IMR-90 (cell line): ENCODE results near the gene GNAT1. TPM values are rescaled to one million over a fixed set of nuclear protein-coding genes. Genes with fewer than 3 reads are reported as not detected.

Source experiments
- ATAC-seq: fragments of 200-7000 bp; cut with Tn5 transposase; 2 replicates; pipeline ENCODE4 v1.9.1; 2020; ENCODE audit warnings: low read depth, mild to moderate bottlenecking, moderate library complexity
- BruUV-seq: library from RNA; stranded (reverse); fragments of 400-500 nt; replicated peaks from 2 replicates; lab custom pipeline; 2021; lab: Mats Ljungman, UMichigan
- CTCF ChIA-PET: fragments of 300-600 bp; formaldehyde crosslinking; extraction: SDS; loops from one replicate; lab custom pipeline; 2021; ENCODE audit warnings: antibody characterized with exemption; lab: Yijun Ruan, JAX
- POLR2A ChIA-PET: fragments of 300-600 bp; sonication (Branson Sonifier 250); formaldehyde crosslinking; loops from one replicate; lab custom pipeline; 2022; ENCODE audit warnings: antibody characterized with exemption; ENCODE audit not compliant: unreplicated experiment; lab: Charles Lee
- DNase-seq: peaks from one replicate; pipeline ENCODE4 v3.0.0; 2013
- H2AFZ ChIP-seq: replicated peaks from 2 replicates; pipeline ENCODE3; 2013; ENCODE audit warnings: low read length, mild to moderate bottlenecking; ENCODE audit not compliant: poor library complexity
- H2AK5ac ChIP-seq: 2 replicates; pipeline ENCODE4 v1.6.1; 2013; ENCODE audit warnings: low read depth, low read length, inconsistent platforms
- H2AK9ac ChIP-seq: replicated peaks from 2 replicates; pipeline ENCODE3; 2013; ENCODE audit warnings: mild to moderate bottlenecking, low read depth, low read length, moderate library complexity; ENCODE audit not compliant: poor library complexity
- H2BK120ac ChIP-seq: 2 replicates; pipeline ENCODE4 v1.6.1; 2013; ENCODE audit warnings: low read depth, low read length, inconsistent platforms
- H2BK15ac ChIP-seq: 3 replicates; pipeline ENCODE4 v1.6.1; 2013; ENCODE audit warnings: low read depth, low read length, inconsistent platforms
- H2BK20ac ChIP-seq: 2 replicates; pipeline ENCODE4 v1.6.1; 2013; ENCODE audit warnings: low read depth, mild to moderate bottlenecking, inconsistent platforms, low read length, moderate library complexity
- H2BK5ac ChIP-seq: 2 replicates; pipeline ENCODE4 v1.6.1; 2013; ENCODE audit warnings: mild to moderate bottlenecking, low read depth, low read length, inconsistent platforms; ENCODE audit not compliant: poor library complexity, severe bottlenecking
- H3K14ac ChIP-seq: replicated peaks from 2 replicates; pipeline ENCODE4 v1.6.1; 2013; ENCODE audit warnings: low read depth, low read length, inconsistent platforms
- H3K18ac ChIP-seq: 2 replicates; pipeline ENCODE4 v1.6.1; 2013; ENCODE audit warnings: low read depth, low read length, control low read depth
- H3K23ac ChIP-seq: 2 replicates; pipeline ENCODE4 v1.6.1; 2013; ENCODE audit warnings: low read depth, low read length, inconsistent platforms
- H3K27ac ChIP-seq: 2 replicates; pipeline ENCODE4 v1.5.1; 2013; ENCODE audit warnings: mild to moderate bottlenecking, control low read depth, low read length; ENCODE audit not compliant: insufficient read depth
- H3K27me3 ChIP-seq: 2 replicates; pipeline ENCODE4 v1.6.1; 2013; ENCODE audit warnings: low read length; ENCODE audit not compliant: control insufficient read depth, insufficient read depth
- H3K36me3 ChIP-seq: 2 replicates; pipeline ENCODE4 v1.6.1; 2013; ENCODE audit warnings: low read length, mixed read lengths; ENCODE audit not compliant: control insufficient read depth, insufficient read depth
- H3K4ac ChIP-seq: 2 replicates; pipeline ENCODE4 v1.6.1; 2013; ENCODE audit warnings: low read depth, low read length, inconsistent platforms
- H3K4me1 ChIP-seq: 2 replicates; pipeline ENCODE4 v1.6.1; 2013; ENCODE audit warnings: low read length, mixed read lengths; ENCODE audit not compliant: control insufficient read depth, insufficient read depth
- H3K4me2 ChIP-seq: 2 replicates; pipeline ENCODE4 v1.6.1; 2013; ENCODE audit warnings: low read depth, mild to moderate bottlenecking, control low read depth, low read length, moderate library complexity
- H3K4me3 ChIP-seq: 2 replicates; pipeline ENCODE4 v1.5.1; 2013; ENCODE audit warnings: low read depth, mild to moderate bottlenecking, control low read depth, low read length, moderate library complexity; ENCODE audit not compliant: insufficient read depth
- H3K56ac ChIP-seq: 2 replicates; pipeline ENCODE4 v1.6.1; 2013; ENCODE audit warnings: low read length, inconsistent platforms; ENCODE audit not compliant: insufficient read depth; ENCODE audit errors: extremely low read depth
- H3K79me1 ChIP-seq, 2 experiments: 2 replicates each; pipeline ENCODE4 v1.6.1; 2013; ENCODE audit warnings: low read length in 2 of 2, inconsistent platforms in 1 of 2, low read depth in 1 of 2
- H3K9ac ChIP-seq: 2 replicates; pipeline ENCODE4 v1.6.1; 2013; ENCODE audit warnings: low read depth, low read length, control low read depth
- H3K9me1 ChIP-seq: 2 replicates; pipeline ENCODE4 v1.6.1; 2013; ENCODE audit warnings: low read length, inconsistent platforms; ENCODE audit not compliant: insufficient read depth
- H3K9me3 ChIP-seq: 2 replicates; pipeline ENCODE4 v1.6.1; 2013; ENCODE audit warnings: low read length; ENCODE audit not compliant: control insufficient read depth, insufficient read depth
- H4K20me1 ChIP-seq: 2 replicates; pipeline ENCODE4 v1.6.1; 2013; ENCODE audit warnings: low read length, inconsistent platforms; ENCODE audit not compliant: insufficient read depth
- H4K5ac ChIP-seq: 2 replicates; pipeline ENCODE4 v1.6.1; 2013; ENCODE audit warnings: mild to moderate bottlenecking, low read depth, low read length, control low read depth
- H4K8ac ChIP-seq, 2 experiments: 2 replicates each; pipeline ENCODE4 v1.6.1; 2013; ENCODE audit warnings: low read depth in 2 of 2, low read length in 2 of 2, control low read depth in 1 of 2, inconsistent platforms in 1 of 2
- H4K91ac ChIP-seq: 2 replicates; pipeline ENCODE4 v1.6.1; 2013; ENCODE audit warnings: low read depth, low read length, inconsistent platforms; ENCODE audit not compliant: insufficient read depth
- CHD1 ChIP-seq: IDR thresholded peaks from 2 replicates; pipeline ENCODE4 v1.6.1; 2012; ENCODE audit warnings: low read depth, low read length, improper control_type of control experiment
- SMC3 ChIP-seq: fragments of 150-350 bp; IDR thresholded peaks from 2 replicates; pipeline ENCODE4 v1.6.1; 2016; ENCODE audit warnings: low read depth, mild to moderate bottlenecking, antibody characterized with exemption, low read length, moderate library complexity
- WGBS, 2 experiments: methylation state at CpG; one replicate each; pipeline versions ENCODE4 v1.1.5 to v1.1.7; 2013; ENCODE audit warnings: missing lambda C conversion rate in 2 of 2; ENCODE audit not compliant: insufficient read length in 1 of 2; ENCODE audit errors: extremely low coverage in 2 of 2; 5-methylcytosine and 5-hydroxymethylcytosine counted together
- dilution Hi-C: fragments of 300-500 bp; cut with HindIII; formaldehyde crosslinking; loops from one replicate; pipeline ENCODE4 v1.14.3; 2018; ENCODE audit warnings: low sequenced_read_pairs; ENCODE audit not compliant: unreplicated experiment
- in situ Hi-C: fragments of 300-500 bp; cut with MboI; formaldehyde crosslinking; loops from 3 replicates; pipeline ENCODE4 v1.14.3; 2019; ENCODE audit warnings: low sequenced_read_pairs, inconsistent platforms, mixed read lengths
- intact Hi-C: fragments of 100-400 bp; cut with micrococcal nuclease; formaldehyde crosslinking; loops from 2 replicates; pipeline ENCODE4 v1.10.0; 2022
- polyA plus RNA-seq, 3 experiments: library from polyadenylated mRNA; depleted of rRNA; stranded (reverse); fragments of >200 nt; gene quantifications; 2 replicates each; pipeline ENCODE4 v1.2.3, GENCODE V29; 2012; ENCODE audit warnings: low replicate concordance in 1 of 3
- total RNA-seq: library from RNA; depleted of rRNA; stranded (reverse); fragments of >200 nt; gene quantifications from 2 replicates; pipeline ENCODE4 v1.2.3, GENCODE V29; 2012

The GNAT1 gene
- total and polyA plus RNA-seq, 2 of the 4 experiments (the other 2 are of a cell fraction), result not detected

DNA sequence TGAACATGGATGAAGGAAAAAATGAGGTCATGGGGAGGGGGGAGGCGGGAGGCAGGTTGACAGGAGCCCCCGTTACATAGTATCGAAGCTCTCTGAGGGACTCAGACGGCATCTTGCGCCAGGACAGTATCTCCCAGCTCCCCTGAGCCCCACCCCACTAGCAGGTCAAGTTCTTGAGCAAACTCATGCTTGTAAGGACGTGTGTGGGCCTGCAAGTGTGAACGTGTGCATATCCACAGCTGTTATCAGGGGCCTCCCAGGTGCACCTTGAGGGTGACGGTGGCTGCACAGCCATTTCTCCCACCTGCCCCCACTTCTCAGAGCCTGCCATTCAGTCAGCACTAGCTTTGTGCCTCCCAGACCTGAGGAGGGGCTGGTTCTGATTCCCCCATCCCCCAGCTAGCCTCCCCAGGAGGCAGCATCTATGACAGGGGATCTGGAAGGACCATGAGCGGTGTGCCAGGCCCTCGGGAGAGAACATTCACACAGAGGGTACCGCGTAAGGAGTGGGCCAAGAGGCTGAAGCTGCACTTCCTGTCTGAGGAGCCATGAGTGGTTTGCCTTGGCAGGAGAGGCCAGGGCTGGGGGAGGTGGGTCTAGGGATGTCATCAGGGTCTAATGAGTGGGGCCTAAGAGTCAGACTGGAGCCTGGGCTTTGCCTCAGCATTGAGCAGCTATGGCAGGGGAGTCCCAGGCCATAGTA, 33.4 kb upstream of the GNAT1 start:
- peak overlapping the region; percentile 98 for H3K4ac ChIP-seq
- H2BK15ac ChIP-seq, result no peak overlapping the region; the same call in 2 of the 3 replicates
- 0 out of 2 replicates have a peak, but pooled peaks cover 4% of the 10 kb centered on the region for H4K20me1 ChIP-seq
- H3K36me3 ChIP-seq, result peaks cover 14% of the 10 kb centered on the region; the same call in 1 of the 2 replicates
- H3K27me3 ChIP-seq, result peaks cover 7% of the 10 kb centered on the region; the same call in 1 of the 2 replicates
- peak overlapping the region; percentile 92 for H2AFZ ChIP-seq
- H3K4me2 ChIP-seq, result no peak overlapping the region
- BruUV-seq, result no TSS peak
- H3K9me3 ChIP-seq, result no peaks in the 10 kb centered on the region
- no peak overlapping the region for H3K23ac ChIP-seq
- intact Hi-C loops, result no loop called here
- peak overlapping the region; percentile 31 for H4K91ac ChIP-seq
- peak overlapping the region; percentile 61; the same call in 1 of the 2 replicates for H2BK120ac ChIP-seq
- no peak for TF ChIP-seq SMC3
- no peak for TF ChIP-seq CHD1
- H3K9ac ChIP-seq, result no peak overlapping the region
- ChIA-PET POLR2A (no interaction called here), CTCF (interaction anchor here (2.4 kb wide), 1 partner anchor 31 kb away, joined by 6 read pairs; no protein-coding TSS in a partner anchor)
- peak overlapping the region; percentile 3; the same call in 1 of the 2 replicates for H2BK20ac ChIP-seq
- H3K14ac ChIP-seq, result peak overlapping the region; percentile 65
- dilution Hi-C loops, result no loop called here
- peak overlapping the region; percentile 13 for H4K5ac ChIP-seq
- peak overlapping the region; percentile 6; the same call in 1 of the 2 replicates for H3K27ac ChIP-seq
- H3K79me1 ChIP-seq, result peaks cover 8 to 56% of the 10 kb centered on the region in 2 experiments; a peak in 3 of 4 replicates
- ATAC-seq (no peak), DNase-seq (peak; percentile 44)
- peak overlapping the region; percentile 30 for H2BK5ac ChIP-seq
- no peak overlapping the region; the same call in 1 of the 2 replicates for H3K18ac ChIP-seq
- peaks cover 5% of the 10 kb centered on the region; the same call in 1 of the 2 replicates for H3K9me1 ChIP-seq
- H2AK9ac ChIP-seq, result peak overlapping the region; percentile 88
- 100% methylated on average over 2 of the region's 12 CpGs; no CpG with 5 or more reads in 1 of the 2 experiments for WGBS, 2 experiments
- peaks cover 29% of the 10 kb centered on the region for H3K4me1 ChIP-seq
- no peak overlapping the region for H3K4me3 ChIP-seq
- no peak overlapping the region; the same call in 1 of the 2 replicates for H3K56ac ChIP-seq
- in situ Hi-C loops, result no loop called here
- peak overlapping the region in 1 of 2 experiments; percentile 27; a peak in 2 of 4 replicates for H4K8ac ChIP-seq
- peak overlapping the region; percentile 90 for H2AK5ac ChIP-seq
